Upper lobe of left lung (tissue), 6 donors: ENCODE measurements around the gene ZNF622. TPM values are rescaled to one million over a fixed set of nuclear protein-coding genes. Genes with fewer than 3 reads are reported as not detected.
A peak's percentile ranks its signal among the peaks of the same experiment; 100 is the strongest.

Experiments
- ATAC-seq, 2 donors: fragments of 200-7000 bp; cut with Tn5 transposase; one replicate each; pipeline ENCODE4 v1.9.1; 2022; ENCODE audit warnings: mild to moderate bottlenecking in 2 of 2, moderate library complexity in 2 of 2; ENCODE audit not compliant: low FRiP score in 2 of 2
- DNase-seq, 2 donors: peaks; one replicate each; pipeline ENCODE4 v3.0.0-alpha.2; 2019 to 2020
- H3K27ac ChIP-seq, 4 donors: fragments of 200-600 bp; sonication (generic); one replicate each; pipeline ENCODE4 v1.5.1; 2016 to 2019
- H3K27me3 ChIP-seq, 4 donors: fragments of 200-600 bp; sonication (generic); one replicate each; pipeline ENCODE4 v1.5.1; 2017 to 2019
- H3K36me3 ChIP-seq, 4 donors: fragments of 200-600 bp; sonication (generic); one replicate each; pipeline ENCODE4 v1.5.1; 2016 to 2019
- H3K4me1 ChIP-seq, 4 donors: fragments of 200-600 bp; sonication (generic); one replicate each; pipeline ENCODE4 v1.5.1; 2018 to 2019
- H3K4me3 ChIP-seq, 4 donors: fragments of 200-600 bp; sonication (generic); one replicate each; pipeline ENCODE4 v1.5.1; 2017 to 2019; ENCODE audit warnings: mild to moderate bottlenecking in 2 of 4, moderate library complexity in 1 of 4
- H3K9me3 ChIP-seq, 4 donors: fragments of 200-600 bp; sonication (generic); one replicate each; pipeline ENCODE4 v1.5.1; 2018 to 2019
- CTCF ChIP-seq, 6 experiments: fragments of 450-650 bp in 4 of 6; fragments of 200-600 bp in 2 of 6; sonication (generic) in 2 of 6; IDR thresholded peaks; one replicate each; pipeline ENCODE4 v1.5.1; 2016 to 2019; ENCODE audit warnings: antibody characterized with exemption in 6 of 6
- EP300 ChIP-seq, 4 donors: sonication (generic); formaldehyde crosslinking; IDR thresholded peaks; one replicate each; pipeline ENCODE4 v1.5.1; 2017; ENCODE audit warnings: antibody characterized with exemption in 4 of 4, control low read depth in 2 of 4
- POLR2A ChIP-seq, 4 donors: fragments of 450-650 bp; IDR thresholded peaks; one replicate each; pipeline ENCODE4 v1.5.1; 2016 to 2017; ENCODE audit warnings: antibody characterized with exemption in 4 of 4, mild to moderate bottlenecking in 2 of 4
- POLR2AphosphoS5 ChIP-seq, 2 donors: sonication (generic); formaldehyde crosslinking; IDR thresholded peaks; one replicate each; pipeline ENCODE4 v1.5.1; 2017; ENCODE audit warnings: antibody characterized with exemption in 2 of 2
- WGBS, 2 donors: methylation state at CpG; one replicate each; pipeline ENCODE4 v1.1.5; 2017 to 2018; 5-methylcytosine and 5-hydroxymethylcytosine counted together
- total RNA-seq, 6 donors: library from RNA; depleted of rRNA in 4 of 6; stranded (reverse); fragments of >200 nt in 4 of 6; gene quantifications; one replicate each; pipeline versions ENCODE4 v1.1.0 to v1.2.1, GENCODE V29; 2016 to 2021
- donor health status: DM: no; HTN: no; CAD: no; lungs with moderate emphysema.
- donor health status: DM: no; HTN: yes; CAD: no; lungs with severe emphysema.

ZNF622 gene
- total RNA-seq, 6 donors from 2014 or later: 15.3 to 45.0 (median 31.5) TPM

DNA sequence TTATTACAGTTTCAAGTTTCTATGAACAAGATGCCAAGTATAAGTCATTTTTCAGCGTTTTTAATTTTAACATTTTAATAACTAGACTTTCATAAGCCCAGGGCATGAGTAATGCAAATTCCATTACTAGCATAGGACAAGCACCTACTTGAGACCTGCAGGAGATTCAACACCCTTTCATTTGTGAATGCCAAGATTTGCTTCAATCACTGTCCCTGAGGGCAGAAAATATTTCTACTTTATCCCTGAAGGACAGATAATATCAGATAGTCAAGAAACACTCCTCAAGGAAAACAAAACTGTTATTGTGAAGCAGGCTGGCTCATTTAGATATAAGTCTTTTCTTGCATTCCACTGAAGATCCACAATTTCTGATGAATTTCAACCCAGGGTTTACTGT is 27.7 kb upstream of the ZNF622 start:
- no peak overlapping the region for H3K4me3 ChIP-seq
- no peaks in the 10 kb centered on the region for H3K36me3 ChIP-seq
- ATAC-seq (peak in 1 of 2 donors; percentile 49), DNase-seq (no peak)
- peaks cover 0 to 7% (median 0%) of the 10 kb centered on the region in 4 donors for H3K4me1 ChIP-seq
- peaks cover 0 to 6% (median 5%) of the 10 kb centered on the region in 4 donors for H3K9me3 ChIP-seq
- 54 to 59% methylated on average over 1 of the region's 1 CpG for WGBS, 2 donors
- H3K27ac ChIP-seq: peak overlapping the region in 2 of 4 donors; percentile 34 to 60
- no peak for TF ChIP-seq POLR2AphosphoS5 (IDR thresholded peaks at IDR 0.05)
- no peak for TF ChIP-seq EP300 (IDR thresholded peaks at IDR 0.05)
- no peak for TF ChIP-seq CTCF (IDR thresholded peaks at IDR 0.05)
- no peak for TF ChIP-seq POLR2A (IDR thresholded peaks at IDR 0.05)
- no peaks in the 10 kb centered on the region for H3K27me3 ChIP-seq

DNA sequence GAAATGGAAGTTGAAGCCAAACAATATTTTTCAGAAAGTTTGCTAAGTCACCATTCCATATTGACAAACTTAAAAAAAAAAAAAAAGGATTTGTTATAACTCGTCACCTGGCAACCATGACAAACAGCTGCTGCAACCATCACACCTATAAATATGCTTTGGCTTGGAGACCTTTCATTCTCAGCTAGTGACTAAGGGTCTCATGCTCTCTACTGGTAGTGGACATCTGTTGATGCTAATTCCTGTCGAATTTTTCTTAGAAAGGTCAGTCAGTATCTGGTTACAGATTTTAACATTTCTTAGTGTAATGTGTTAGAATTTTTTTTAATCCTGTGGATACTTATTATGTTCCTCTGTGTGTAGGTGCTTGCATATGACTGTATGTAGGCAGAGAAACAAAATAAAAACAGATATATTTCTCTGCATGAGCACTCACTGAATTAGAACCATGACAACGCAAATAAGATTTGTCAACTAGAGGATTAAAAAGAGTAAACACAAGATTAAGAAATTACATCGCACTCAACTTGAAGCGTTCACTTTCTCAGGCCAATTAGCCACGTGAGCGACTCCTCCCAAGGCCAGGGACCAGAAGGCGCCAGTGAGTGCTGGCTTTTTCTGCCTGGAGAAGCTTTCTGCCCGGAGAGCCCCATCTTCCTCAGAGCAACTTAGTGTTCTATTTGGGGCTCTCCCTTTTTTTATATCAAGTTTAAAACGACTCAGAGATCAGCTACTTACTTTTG is 27.0 kb upstream of the ZNF622 start:
- ATAC-seq: peak; percentile 46 to 85
- WGBS, 2 donors: 64 to 65% methylated on average over 10 of the region's 10 CpGs

DNA sequence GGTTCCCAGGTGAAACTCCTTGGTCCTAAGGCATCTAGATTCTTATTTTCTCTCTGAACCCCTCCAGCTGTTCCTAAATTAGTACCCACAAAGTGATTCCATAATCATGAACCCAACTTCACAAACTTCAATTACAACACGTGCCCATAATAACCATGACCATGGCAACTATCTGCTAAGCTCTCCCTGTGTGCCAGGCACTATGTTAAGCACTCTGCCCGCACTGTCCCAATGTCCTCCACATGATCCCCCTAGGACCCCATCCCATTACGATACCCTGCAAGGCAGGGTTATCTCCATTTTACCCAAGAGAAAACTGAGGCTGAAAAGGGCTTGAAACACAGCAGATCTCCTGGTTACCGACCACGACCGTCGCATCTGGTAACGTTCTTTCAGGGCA is 25.3 kb upstream of the ZNF622 start:
- Histone ChIP-seq H3K36me3 (no peaks in the 10 kb centered on the region), H3K27ac (no peak overlapping the region), H3K4me1 (peaks cover 0 to 7% (median 0%) of the 10 kb centered on the region in 4 donors), H3K9me3 (peaks cover 0 to 6% (median 2%) of the 10 kb centered on the region in 4 donors), H3K4me3 (no peak overlapping the region), H3K27me3 (no peaks in the 10 kb centered on the region)
- ATAC-seq: no peak
- WGBS, 2 donors: 87 to 90% methylated on average over 8 of the region's 8 CpGs
- DNase-seq: no peak
- TF ChIP-seq EP300 (IDR thresholded peaks at IDR 0.05): no peak
- TF ChIP-seq POLR2A (IDR thresholded peaks at IDR 0.05): no peak
- no peak for TF ChIP-seq CTCF (IDR thresholded peaks at IDR 0.05)
- no peak for TF ChIP-seq POLR2AphosphoS5 (IDR thresholded peaks at IDR 0.05)

More for the DNA sequence above, 27.0 kb upstream of the ZNF622 start:
- DNase-seq: peak in 1 of 2 donors; percentile 63
- peaks cover 0 to 7% (median 0%) of the 10 kb centered on the region in 4 donors for H3K4me1 ChIP-seq
- no peaks in the 10 kb centered on the region for H3K36me3 ChIP-seq
- TF ChIP-seq EP300 (IDR thresholded peaks at IDR 0.05): peak in 1 of 4 donors; percentile 41
- no peak for TF ChIP-seq POLR2A (IDR thresholded peaks at IDR 0.05)
- no peaks in the 10 kb centered on the region for H3K27me3 ChIP-seq
- no peak overlapping the region for H3K4me3 ChIP-seq
- peak overlapping the region in 2 of 4 donors; percentile 34 to 60 for H3K27ac ChIP-seq
- H3K9me3 ChIP-seq: peaks cover 0 to 6% (median 5%) of the 10 kb centered on the region in 4 donors

GRCh38 chr5:16489322-16489791 is 23.8 kb upstream of the ZNF622 start:
- no peak overlapping the region for H3K4me3 ChIP-seq
- TF ChIP-seq CTCF (IDR thresholded peaks at IDR 0.05) (peak; percentile 16 to 66 (median 53)), POLR2A (IDR thresholded peaks at IDR 0.05) (no peak)
- no peaks in the 10 kb centered on the region for H3K9me3 ChIP-seq
- no peak for DNase-seq
- peak in 1 of 2 donors; percentile 87 for ATAC-seq
- no peaks in the 10 kb centered on the region for H3K36me3 ChIP-seq
- no peaks in the 10 kb centered on the region for H3K27me3 ChIP-seq
- H3K4me1 ChIP-seq: peaks cover 0 to 7% (median 0%) of the 10 kb centered on the region in 4 donors
- WGBS, 2 donors: 33 to 58% methylated on average over 1 of the region's 1 CpG
- H3K27ac ChIP-seq: no peak overlapping the region

GRCh38 chr5:16487456-16487855 is 21.9 kb upstream of the ZNF622 start:
- WGBS, 2 donors: 89 to 96% methylated on average over 2 of the region's 2 CpGs
- Histone ChIP-seq H3K27ac (no peak overlapping the region), H3K27me3 (no peaks in the 10 kb centered on the region), H3K4me3 (no peak overlapping the region), H3K36me3 (no peaks in the 10 kb centered on the region), H3K9me3 (no peaks in the 10 kb centered on the region), H3K4me1 (no peaks in the 10 kb centered on the region)
- no peak for TF ChIP-seq EP300 (IDR thresholded peaks at IDR 0.05)
- TF ChIP-seq POLR2AphosphoS5 (IDR thresholded peaks at IDR 0.05): no peak
- TF ChIP-seq POLR2A (IDR thresholded peaks at IDR 0.05): no peak
- no peak for TF ChIP-seq CTCF (IDR thresholded peaks at IDR 0.05)
- DNase-seq (no peak), ATAC-seq (no peak)
